Mesothelial cell of epicardium (in vitro differentiated cells): ENCODE measurements around the gene TMEM116. TPM values are rescaled to one million over a fixed set of nuclear protein-coding genes. Genes with fewer than 3 reads are reported as not detected.

Experiments
- DNase-seq, 2 experiments: peaks; one replicate each; pipeline ENCODE4 v3.0.0; 2021; ENCODE audit warnings: low spot score in 2 of 2; ENCODE audit not compliant: unreplicated experiment in 2 of 2
- H3K27ac Mint-ChIP-seq: 2 replicates; pipeline ENCODE4 v1.8.0; 2021; ENCODE audit warnings: mixed read lengths
- H3K27me3 Mint-ChIP-seq: 2 replicates; pipeline ENCODE4 v1.8.0; 2021; ENCODE audit warnings: low read depth, mixed read lengths
- H3K36me3 Mint-ChIP-seq: 2 replicates; pipeline ENCODE4 v1.8.0; 2021; ENCODE audit warnings: mixed read lengths
- H3K4me1 Mint-ChIP-seq: 2 replicates; pipeline ENCODE4 v1.8.0; 2021; ENCODE audit warnings: mixed read lengths
- H3K4me3 Mint-ChIP-seq: 2 replicates; pipeline ENCODE4 v1.8.0; 2021; ENCODE audit warnings: mild to moderate bottlenecking, moderate library complexity, mixed read lengths
- H3K9me3 Mint-ChIP-seq: 2 replicates; pipeline ENCODE4 v1.8.0; 2021; ENCODE audit warnings: mixed read lengths
- total RNA-seq: library from RNA; stranded (reverse); gene quantifications from 3 replicates; pipeline ENCODE4 v1.2.1, GENCODE V29; 2021
- TF ChIP-seq, protein P1 (sequence below): fragments of 200-600 bp; sonication (generic); IDR thresholded peaks from one replicate; pipeline ENCODE4 v1.5.0; 2021; ENCODE audit warnings: antibody characterized with exemption; ENCODE audit not compliant: unreplicated experiment

The TMEM116 gene
- total RNA-seq, 1 donor from 2014 or later, result 12.0 TPM

DNA sequence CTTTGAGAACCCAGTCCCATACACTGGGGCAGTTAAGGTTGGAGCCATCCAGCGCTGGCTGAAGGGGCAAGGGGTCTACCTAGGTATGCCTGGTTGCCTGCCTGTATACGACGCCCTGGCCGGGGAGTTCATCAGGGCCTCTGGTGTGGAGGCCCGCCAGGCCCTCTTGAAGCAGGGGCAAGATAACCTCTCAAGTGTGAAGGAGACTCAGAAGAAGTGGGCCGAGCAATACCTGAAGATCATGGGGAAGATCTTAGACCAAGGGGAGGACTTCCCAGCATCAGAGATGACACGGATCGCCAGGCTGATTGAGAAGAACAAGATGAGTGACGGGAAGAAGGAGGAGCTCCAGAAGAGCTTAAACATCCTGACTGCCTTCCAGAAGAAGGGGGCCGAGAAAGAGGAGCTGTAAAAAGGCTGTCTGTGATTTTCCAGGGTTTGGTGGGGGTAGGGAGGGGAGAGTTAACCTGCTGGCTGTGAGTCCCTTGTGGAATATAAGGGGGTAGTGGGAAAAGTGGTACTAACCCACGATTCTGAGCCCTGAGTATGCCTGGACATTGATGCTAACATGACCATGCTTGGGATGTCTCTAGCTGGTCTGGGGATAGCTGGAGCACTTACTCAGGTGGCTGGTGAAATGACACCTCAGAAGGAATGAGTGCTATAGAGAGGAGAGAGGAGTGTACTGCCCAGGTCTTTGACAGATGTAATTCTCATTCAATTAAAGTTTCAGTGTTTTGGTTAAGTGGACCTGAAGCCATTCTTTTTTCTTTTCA is 9.5 kb upstream of the TMEM116 start:
- Mint-ChIP-seq H3K4me1 (no peaks in the 10 kb centered on the region), H3K27me3 (no peaks in the 10 kb centered on the region), H3K9me3 (no peaks in the 10 kb centered on the region), H3K4me3 (no peak overlapping the region), H3K36me3 (peaks cover 17% of the 10 kb centered on the region), H3K27ac (no peak overlapping the region)
- no peak for DNase-seq
- TF ChIP-seq, protein P1, sequence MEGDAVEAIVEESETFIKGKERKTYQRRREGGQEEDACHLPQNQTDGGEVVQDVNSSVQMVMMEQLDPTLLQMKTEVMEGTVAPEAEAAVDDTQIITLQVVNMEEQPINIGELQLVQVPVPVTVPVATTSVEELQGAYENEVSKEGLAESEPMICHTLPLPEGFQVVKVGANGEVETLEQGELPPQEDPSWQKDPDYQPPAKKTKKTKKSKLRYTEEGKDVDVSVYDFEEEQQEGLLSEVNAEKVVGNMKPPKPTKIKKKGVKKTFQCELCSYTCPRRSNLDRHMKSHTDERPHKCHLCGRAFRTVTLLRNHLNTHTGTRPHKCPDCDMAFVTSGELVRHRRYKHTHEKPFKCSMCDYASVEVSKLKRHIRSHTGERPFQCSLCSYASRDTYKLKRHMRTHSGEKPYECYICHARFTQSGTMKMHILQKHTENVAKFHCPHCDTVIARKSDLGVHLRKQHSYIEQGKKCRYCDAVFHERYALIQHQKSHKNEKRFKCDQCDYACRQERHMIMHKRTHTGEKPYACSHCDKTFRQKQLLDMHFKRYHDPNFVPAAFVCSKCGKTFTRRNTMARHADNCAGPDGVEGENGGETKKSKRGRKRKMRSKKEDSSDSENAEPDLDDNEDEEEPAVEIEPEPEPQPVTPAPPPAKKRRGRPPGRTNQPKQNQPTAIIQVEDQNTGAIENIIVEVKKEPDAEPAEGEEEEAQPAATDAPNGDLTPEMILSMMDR, result no peak

DNA sequence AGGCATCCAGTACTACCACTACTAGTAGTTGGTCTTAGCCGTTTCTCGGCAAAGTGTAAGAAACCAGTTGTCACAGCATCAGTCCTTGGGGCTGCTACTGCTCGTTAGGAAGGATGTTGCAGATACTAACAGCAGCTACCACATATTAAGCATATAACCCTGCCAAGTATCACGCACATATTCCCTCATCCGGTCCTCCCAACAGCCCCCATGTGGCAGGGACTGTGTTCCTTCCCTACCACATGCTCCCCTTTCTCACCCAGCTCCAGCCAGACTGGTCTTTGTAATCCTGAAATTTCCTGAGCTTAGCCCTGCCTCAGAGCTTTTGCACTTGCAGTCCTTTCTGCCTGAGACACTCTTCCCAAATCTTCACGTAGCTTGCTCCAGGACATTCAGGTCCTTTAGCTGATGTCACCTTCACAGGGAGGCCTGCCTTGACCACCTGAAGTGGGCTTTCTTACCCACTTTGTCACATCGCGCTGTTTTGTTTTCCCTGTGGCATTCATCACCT is 8.0 kb upstream of the TMEM116 start:
- Mint-ChIP-seq H3K27me3 (no peaks in the 10 kb centered on the region), H3K9me3 (peaks cover 3% of the 10 kb centered on the region), H3K4me3 (no peak overlapping the region), H3K4me1 (peaks cover 6% of the 10 kb centered on the region), H3K27ac (no peak overlapping the region), H3K36me3 (peaks cover 17% of the 10 kb centered on the region)
- TF ChIP-seq, protein P1, result no peak
- DNase-seq, result no peak

DNA sequence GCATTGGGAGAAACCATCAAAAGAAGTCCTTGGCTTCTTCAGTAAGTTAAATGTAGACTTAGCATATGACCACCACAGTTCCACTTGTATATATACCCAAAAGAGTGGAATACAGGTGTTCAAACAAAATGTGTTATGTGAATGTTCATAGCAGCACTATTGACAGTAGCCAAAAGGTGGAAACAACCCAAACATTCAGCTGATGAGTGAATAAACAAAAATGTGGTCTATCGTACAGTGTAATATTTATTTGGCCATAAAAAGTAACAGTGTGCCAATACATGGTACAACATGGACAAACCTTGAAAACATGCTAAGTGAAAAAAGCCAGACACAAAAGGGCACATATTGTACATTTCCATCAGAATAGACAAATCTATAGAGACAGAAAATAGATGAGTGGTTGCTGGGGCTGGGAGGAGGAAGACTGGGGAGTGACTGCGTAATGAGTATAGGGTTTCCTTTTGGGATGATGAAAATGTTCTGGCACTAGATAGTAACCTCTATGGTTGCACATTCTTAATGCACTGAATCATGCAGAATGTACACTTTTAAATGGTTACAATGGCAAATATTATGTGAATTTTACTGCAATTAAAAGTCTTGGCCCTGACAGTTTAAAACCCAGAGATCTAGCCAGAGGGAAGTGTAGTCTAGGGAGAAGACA is 5.7 kb upstream of the TMEM116 start:
- TF ChIP-seq, protein P1, result no peak
- H3K9me3 Mint-ChIP-seq, result peaks cover 6% of the 10 kb centered on the region
- peaks cover 14% of the 10 kb centered on the region for H3K36me3 Mint-ChIP-seq
- DNase-seq, result no peak
- H3K27ac Mint-ChIP-seq, result no peak overlapping the region
- peaks cover 18% of the 10 kb centered on the region for H3K4me1 Mint-ChIP-seq
- H3K27me3 Mint-ChIP-seq, result no peaks in the 10 kb centered on the region
- no peak overlapping the region for H3K4me3 Mint-ChIP-seq

DNA sequence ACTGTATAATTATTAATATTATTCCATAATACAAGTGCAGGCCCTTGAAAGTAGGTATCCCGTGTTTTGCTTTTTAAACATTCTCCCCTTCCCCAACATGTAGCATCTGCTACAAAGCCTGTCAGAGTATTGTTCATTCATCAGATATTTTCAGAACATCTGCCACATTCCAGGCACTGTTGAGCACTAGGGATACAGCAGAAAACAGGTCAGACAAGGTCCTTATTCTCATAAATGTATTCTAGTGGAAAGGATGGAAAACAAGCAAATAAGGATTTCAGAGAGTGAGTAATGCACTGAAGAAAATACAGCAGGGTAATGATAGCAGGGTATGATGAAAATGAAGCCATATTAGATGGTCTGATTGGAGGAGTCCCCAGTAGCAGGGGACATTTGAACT is 4.1 kb upstream of the TMEM116 start:
- H3K27me3 Mint-ChIP-seq, result no peaks in the 10 kb centered on the region
- H3K27ac Mint-ChIP-seq, result peak overlapping the region; percentile 75
- H3K4me3 Mint-ChIP-seq, result no peak overlapping the region
- peaks cover 24% of the 10 kb centered on the region for H3K4me1 Mint-ChIP-seq
- H3K36me3 Mint-ChIP-seq, result peaks cover 12% of the 10 kb centered on the region
- no peak for DNase-seq
- TF ChIP-seq, protein P1, result no peak
- peaks cover 6% of the 10 kb centered on the region for H3K9me3 Mint-ChIP-seq

DNA sequence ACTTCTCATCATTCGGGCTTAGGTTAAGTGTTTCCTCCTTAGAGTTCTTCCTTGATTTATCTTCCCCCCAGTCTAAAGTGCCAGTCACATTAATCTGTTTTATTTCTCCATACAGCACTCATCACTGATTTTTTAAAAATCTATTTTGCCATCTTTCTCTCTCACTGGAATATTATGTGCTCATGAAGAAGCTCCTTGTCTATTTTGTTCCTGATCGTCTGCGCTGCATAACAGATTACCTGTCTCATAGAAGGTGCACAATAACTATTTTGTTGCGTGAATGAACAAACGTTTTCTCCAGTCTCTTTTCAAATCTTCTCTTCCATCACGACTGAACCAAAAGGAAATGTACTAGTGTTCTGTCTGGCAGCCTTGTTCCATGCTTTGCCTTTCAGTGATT is 3.0 kb upstream of the TMEM116 start:
- no peaks in the 10 kb centered on the region for H3K27me3 Mint-ChIP-seq
- H3K9me3 Mint-ChIP-seq, result peaks cover 6% of the 10 kb centered on the region
- peaks cover 35% of the 10 kb centered on the region for H3K4me1 Mint-ChIP-seq
- no peak for DNase-seq
- H3K36me3 Mint-ChIP-seq, result peaks cover 12% of the 10 kb centered on the region
- TF ChIP-seq, protein P1, result no peak
- no peak overlapping the region for H3K27ac Mint-ChIP-seq
- peak overlapping the region; percentile 33 for H3K4me3 Mint-ChIP-seq
